Measurements from ENCODE around the gene ALOX5AP. TPM values are rescaled to one million over a fixed set of nuclear protein-coding genes. Genes with fewer than 3 reads are reported as not detected.

The ALOX5AP gene
- total RNA-seq, 1 experiment from 2014 or later, result 1.1 TPM

GRCh38 chr13:30712536-30713532 is 22.5 kb upstream of the ALOX5AP start:
- POLR2A ChIA-PET, result no interaction called here

DNA sequence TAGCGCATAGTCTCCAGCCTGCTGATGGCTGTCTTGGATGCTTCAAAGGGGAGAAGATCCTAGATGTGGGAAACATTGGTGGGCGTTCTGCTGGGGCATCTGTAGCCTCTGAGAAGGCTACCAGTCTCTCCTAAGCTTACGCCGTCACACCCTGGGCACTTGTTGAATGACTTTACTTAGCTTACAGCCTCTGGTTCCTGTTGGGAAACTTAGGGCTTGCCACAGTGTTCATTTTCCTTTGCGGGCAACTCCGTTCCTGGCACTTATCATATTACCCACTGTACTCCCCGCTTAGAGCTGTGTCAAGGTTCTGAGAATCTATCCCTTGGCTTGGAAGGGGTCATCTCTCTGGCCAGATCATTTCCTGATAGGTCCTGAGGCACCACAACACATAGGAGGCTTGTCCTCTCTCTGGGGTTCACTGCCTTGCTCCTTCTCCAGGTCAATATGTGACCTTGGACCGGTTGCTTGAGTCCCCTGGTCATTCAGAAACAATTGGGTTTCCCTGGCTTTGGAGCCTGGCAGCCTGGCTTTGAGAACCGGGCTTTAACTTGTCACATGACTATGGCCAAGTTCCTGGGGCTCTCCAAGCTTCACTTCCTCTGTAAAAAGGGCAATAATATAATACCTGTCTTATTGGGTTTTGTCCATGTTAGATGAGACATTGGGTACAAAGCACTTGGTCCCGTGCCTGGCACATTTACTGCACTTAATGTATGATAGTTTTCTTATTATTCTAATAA is 20.5 kb upstream of the ALOX5AP start:
- H3K4me1 ChIP-seq, result no peaks in the 10 kb centered on the region
- H3K4me3 ChIP-seq (ENCODE audit: low read depth, low read length), result no peak overlapping the region
- H3K4me1 Mint-ChIP-seq (ENCODE audit: low read depth, unreplicated experiment), result no peaks in the 10 kb centered on the region
- H3K36me3 Mint-ChIP-seq (ENCODE audit: insufficient read depth, unreplicated experiment), result no peaks in the 10 kb centered on the region
- POLR2A ChIA-PET, result no interaction called here
- no peaks in the 10 kb centered on the region for H3K27me3 Mint-ChIP-seq (ENCODE audit: insufficient read depth, unreplicated experiment)
- H3K36me3 ChIP-seq (ENCODE audit: control insufficient read depth, insufficient read depth, low read length), result no peaks in the 10 kb centered on the region
- H3K27me3 ChIP-seq (replicated peaks; ENCODE audit: control insufficient read depth, insufficient read depth, low read length), result no peaks in the 10 kb centered on the region
- BruUV-seq (replicated peaks), result no TSS peak
- H3K27ac Mint-ChIP-seq (ENCODE audit: unreplicated experiment), result no peak overlapping the region
- DNase-seq, result no peak
- CTCF ChIA-PET, result no interaction called here
- no peaks in the 10 kb centered on the region for H3K9me3 Mint-ChIP-seq (ENCODE audit: unreplicated experiment)
- H3K9me3 ChIP-seq, result no peaks in the 10 kb centered on the region
- TF ChIP-seq, protein P1, sequence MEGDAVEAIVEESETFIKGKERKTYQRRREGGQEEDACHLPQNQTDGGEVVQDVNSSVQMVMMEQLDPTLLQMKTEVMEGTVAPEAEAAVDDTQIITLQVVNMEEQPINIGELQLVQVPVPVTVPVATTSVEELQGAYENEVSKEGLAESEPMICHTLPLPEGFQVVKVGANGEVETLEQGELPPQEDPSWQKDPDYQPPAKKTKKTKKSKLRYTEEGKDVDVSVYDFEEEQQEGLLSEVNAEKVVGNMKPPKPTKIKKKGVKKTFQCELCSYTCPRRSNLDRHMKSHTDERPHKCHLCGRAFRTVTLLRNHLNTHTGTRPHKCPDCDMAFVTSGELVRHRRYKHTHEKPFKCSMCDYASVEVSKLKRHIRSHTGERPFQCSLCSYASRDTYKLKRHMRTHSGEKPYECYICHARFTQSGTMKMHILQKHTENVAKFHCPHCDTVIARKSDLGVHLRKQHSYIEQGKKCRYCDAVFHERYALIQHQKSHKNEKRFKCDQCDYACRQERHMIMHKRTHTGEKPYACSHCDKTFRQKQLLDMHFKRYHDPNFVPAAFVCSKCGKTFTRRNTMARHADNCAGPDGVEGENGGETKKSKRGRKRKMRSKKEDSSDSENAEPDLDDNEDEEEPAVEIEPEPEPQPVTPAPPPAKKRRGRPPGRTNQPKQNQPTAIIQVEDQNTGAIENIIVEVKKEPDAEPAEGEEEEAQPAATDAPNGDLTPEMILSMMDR (IDR thresholded peaks at IDR 0.05; ENCODE audit: insufficient read depth in 1 of 2, low read depth in 1 of 2, low read length in 1 of 2, severe bottlenecking in 1 of 2, unreplicated experiment in 1 of 2), result no peak
- H3K4me3 Mint-ChIP-seq (ENCODE audit: unreplicated experiment), result no peak overlapping the region
- intact Hi-C loops (cut with micrococcal nuclease; ENCODE audit: unreplicated experiment), result no loop called here

More at GRCh38 chr13:30712536-30713532, 22.5 kb upstream of the ALOX5AP start:
- CTCF ChIA-PET, result no interaction called here
- no peaks in the 10 kb centered on the region for H3K9me3 ChIP-seq
- BruUV-seq (replicated peaks), result no TSS peak
- H3K4me1 Mint-ChIP-seq (ENCODE audit: low read depth, unreplicated experiment), result no peaks in the 10 kb centered on the region
- no peaks in the 10 kb centered on the region for H3K27me3 Mint-ChIP-seq (ENCODE audit: insufficient read depth, unreplicated experiment)
- H3K27ac Mint-ChIP-seq (ENCODE audit: unreplicated experiment), result no peak overlapping the region
- no peaks in the 10 kb centered on the region for H3K9me3 Mint-ChIP-seq (ENCODE audit: unreplicated experiment)
- H3K36me3 ChIP-seq (ENCODE audit: control insufficient read depth, insufficient read depth, low read length), result no peaks in the 10 kb centered on the region
- TF ChIP-seq, protein P1 (IDR thresholded peaks at IDR 0.05; ENCODE audit: insufficient read depth in 1 of 2, low read depth in 1 of 2, low read length in 1 of 2, severe bottlenecking in 1 of 2, unreplicated experiment in 1 of 2), result no peak
- H3K4me3 Mint-ChIP-seq (ENCODE audit: unreplicated experiment), result no peak overlapping the region
- H3K4me1 ChIP-seq, result no peaks in the 10 kb centered on the region
- H3K36me3 Mint-ChIP-seq (ENCODE audit: insufficient read depth, unreplicated experiment), result no peaks in the 10 kb centered on the region
- no peak for DNase-seq
- intact Hi-C loops (cut with micrococcal nuclease; ENCODE audit: unreplicated experiment), result no loop called here
- no peaks in the 10 kb centered on the region for H3K27me3 ChIP-seq (replicated peaks; ENCODE audit: control insufficient read depth, insufficient read depth, low read length)
- H3K4me3 ChIP-seq (ENCODE audit: low read depth, low read length), result no peak overlapping the region

DNA sequence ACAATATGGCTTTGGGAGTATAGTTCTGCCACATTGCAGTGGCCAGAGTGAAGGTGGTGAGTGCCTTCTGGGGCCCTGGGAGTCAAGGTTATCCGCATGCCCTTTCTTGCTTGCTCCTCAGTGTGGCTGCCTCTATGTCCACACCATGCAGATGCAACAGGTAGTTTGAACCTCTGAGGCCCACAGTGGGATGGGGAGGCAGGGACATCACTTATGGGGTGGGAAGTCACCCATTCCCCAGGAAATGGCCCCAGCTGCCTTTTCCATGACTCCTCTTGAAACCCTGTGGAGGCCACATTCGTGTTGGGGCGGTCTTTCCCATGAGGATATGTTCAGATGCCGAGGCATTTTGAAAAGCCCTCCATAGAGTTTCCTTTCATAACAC is 20.0 kb upstream of the ALOX5AP start:
- Histone ChIP-seq H3K27me3 (replicated peaks; ENCODE audit: control insufficient read depth, insufficient read depth, low read length) (no peaks in the 10 kb centered on the region), H3K4me1 (no peaks in the 10 kb centered on the region), H3K36me3 (ENCODE audit: control insufficient read depth, insufficient read depth, low read length) (no peaks in the 10 kb centered on the region), H3K4me3 (ENCODE audit: low read depth, low read length) (no peak overlapping the region), H3K9me3 (no peaks in the 10 kb centered on the region)
- no TSS peak for BruUV-seq (replicated peaks)
- H3K36me3 Mint-ChIP-seq (ENCODE audit: insufficient read depth, unreplicated experiment), result no peaks in the 10 kb centered on the region
- TF ChIP-seq, protein P1 (IDR thresholded peaks at IDR 0.05; ENCODE audit: insufficient read depth in 1 of 2, low read depth in 1 of 2, low read length in 1 of 2, severe bottlenecking in 1 of 2, unreplicated experiment in 1 of 2), result no peak
- no peak overlapping the region for H3K27ac Mint-ChIP-seq (ENCODE audit: unreplicated experiment)
- no peak overlapping the region for H3K4me3 Mint-ChIP-seq (ENCODE audit: unreplicated experiment)
- H3K9me3 Mint-ChIP-seq (ENCODE audit: unreplicated experiment), result no peaks in the 10 kb centered on the region
- no peaks in the 10 kb centered on the region for H3K4me1 Mint-ChIP-seq (ENCODE audit: low read depth, unreplicated experiment)
- no peak for DNase-seq
- ChIA-PET CTCF (no interaction called here), POLR2A (no interaction called here)
- intact Hi-C loops (cut with micrococcal nuclease; ENCODE audit: unreplicated experiment), result no loop called here
- H3K27me3 Mint-ChIP-seq (ENCODE audit: insufficient read depth, unreplicated experiment), result no peaks in the 10 kb centered on the region
